ENCODE measurements around the gene MTCH2.

MTCH2 gene

GRCh38 chr11:47589118-47589517, 53.2 kb downstream of the MTCH2 start:
- no peak for DNase-seq

DNA sequence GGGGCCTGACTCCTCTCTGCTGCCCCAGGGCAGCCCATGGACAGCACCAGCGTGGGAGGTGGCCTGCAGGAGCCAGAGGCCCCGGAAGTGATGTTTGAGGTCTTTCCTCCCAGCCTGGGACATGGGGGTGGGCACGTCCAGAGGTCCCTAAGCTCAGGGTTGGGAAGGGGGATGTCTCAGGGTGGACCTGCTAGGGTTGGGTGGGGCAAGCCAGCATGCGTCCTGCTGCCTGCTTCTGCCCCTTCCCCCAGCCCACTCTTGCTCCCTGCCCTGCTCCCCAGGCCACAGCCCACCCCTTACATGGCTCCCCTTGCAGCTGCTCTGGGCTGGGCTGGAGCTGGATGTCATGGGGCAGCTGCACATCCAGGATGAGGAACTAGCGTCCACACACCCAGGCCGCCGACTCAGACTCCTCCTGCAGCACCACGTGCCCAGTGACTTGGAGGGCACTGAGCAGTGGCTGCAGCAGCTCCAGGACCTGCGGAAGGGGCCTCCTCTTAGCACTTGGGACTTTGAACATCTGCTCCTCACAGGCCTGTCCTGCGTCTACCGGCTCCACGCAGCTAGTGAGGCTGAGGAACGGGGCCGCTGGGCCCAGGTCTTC, 54.5 kb downstream of the MTCH2 start:
- no peak for DNase-seq

DNA sequence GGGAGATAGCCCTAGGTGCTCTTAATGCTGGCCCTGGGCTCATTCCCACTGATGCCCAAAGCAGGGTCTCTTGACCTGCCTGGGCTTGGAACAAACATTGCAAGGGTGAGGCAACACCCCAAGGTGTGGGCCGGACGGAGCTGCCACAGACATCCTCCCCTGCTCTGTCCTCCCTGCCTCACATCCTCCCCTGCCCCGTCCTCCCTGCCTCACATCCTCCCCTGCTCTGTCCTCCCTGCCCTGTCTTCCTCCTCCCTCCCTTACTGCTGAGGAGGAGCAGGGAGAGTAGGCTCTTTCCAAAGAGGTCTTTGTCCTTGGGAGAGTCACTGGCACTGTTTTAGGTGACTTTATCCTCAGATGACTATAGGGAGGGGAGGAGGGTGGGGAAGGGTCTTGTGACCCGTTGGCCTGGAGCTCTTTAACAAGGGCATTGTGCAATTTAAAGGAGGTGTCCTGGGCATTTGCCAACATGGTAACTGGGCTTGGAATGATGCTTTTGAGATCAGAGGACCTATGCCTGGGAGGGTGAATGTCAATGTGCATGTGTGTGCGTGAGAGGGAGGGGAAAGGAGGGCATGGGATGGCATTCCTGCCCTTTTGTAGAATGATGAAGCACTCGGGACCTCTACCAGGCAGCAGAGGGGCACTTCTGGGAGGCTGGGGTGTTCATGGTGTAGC, 55.2 kb downstream of the MTCH2 start:
- no peak for DNase-seq

GRCh38 chr11:47586098-47586855, 56.1 kb downstream of the MTCH2 start, which contains the start of gene FAM180B:
FAM180B (plus strand) TSS chr11:47586678; CDS start chr11:47586769, 91 bp downstream.
- DNase-seq = no peak

- no peak for DNase-seq
Observed at GRCh38 chr11:47583844-47584243, 58.5 kb downstream of the MTCH2 start.

- peak; percentile 48 for DNase-seq
Observed at GRCh38 chr11:47578524-47579494, 63.5 kb downstream of the MTCH2 start, which contains the start of the genes KBTBD4 and NDUFS3. KBTBD4 (minus strand) TSS chr11:47578970; CDS start chr11:47578951, 19 bp downstream. NDUFS3 (plus strand) TSS chr11:47579074; CDS start chr11:47579092, 18 bp downstream.

- DNase-seq = no peak
Observed at GRCh38 chr11:47577460-47578041, 64.8 kb downstream of the MTCH2 start.

- DNase-seq = no peak
Observed at GRCh38 chr11:47573321-47573720, 69.0 kb downstream of the MTCH2 start.

DNA sequence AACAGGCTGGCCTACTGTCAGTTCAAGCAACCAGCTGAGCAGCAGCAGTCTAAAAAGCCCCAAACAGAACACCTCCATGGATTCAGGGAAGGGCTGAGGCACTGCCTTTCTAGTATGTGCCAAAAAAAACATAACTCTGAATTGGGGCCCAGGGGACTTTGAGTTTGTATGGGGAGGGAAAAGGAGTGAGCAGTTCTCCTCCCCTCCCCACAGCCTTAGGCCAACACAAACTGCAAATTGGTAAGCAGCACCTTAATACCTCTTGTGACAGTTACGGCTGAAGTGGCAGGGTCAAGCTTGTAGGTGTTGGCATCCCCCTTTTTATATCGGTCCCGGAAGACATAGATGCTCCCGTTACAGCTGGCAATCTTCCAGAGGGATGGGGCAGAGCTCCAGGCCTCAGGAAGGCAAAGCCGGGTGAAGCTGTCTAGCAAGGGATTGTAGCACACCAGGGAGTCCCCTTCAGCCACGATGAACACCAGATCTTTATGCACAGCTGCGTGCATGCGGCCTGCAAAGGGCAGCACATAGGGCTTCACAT, 69.6 kb downstream of the MTCH2 start:
- DNase-seq = no peak

DNA sequence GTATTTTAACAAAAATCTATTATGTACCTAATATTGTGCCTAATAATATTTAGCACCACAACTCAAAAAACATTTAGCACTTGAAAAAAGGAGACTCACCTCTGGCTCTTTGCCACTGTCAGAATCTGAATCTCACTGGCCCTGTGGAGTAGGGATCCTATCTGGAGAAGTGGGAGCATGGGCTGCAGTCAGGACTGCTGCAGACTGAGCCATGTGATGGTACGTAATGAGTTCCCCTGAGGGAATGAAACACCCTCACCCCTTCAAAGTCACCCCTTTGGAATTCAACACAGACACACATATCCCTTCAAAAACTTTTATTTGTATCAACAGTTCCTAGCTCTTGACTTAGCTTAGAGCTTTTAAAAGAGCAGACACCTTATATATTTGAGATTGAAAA, 70.5 kb downstream of the MTCH2 start:
- DNase-seq = no peak

DNA sequence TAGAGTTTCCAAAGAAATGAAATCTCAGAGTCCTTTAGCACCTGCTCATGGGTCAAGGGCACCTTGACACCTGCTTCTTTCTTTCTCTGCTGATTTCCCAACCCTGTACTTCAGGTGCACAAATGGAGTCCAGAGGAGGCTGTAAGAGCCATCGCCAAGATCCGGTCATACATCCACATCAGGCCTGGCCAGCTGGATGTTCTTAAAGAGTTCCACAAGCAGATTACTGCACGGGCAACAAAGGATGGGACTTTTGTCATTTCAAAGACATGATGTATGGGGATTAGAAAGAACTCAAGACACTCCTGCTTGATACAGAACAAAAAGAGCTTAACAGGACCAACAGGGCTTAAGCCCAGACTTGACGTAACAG, 71.0 kb downstream of the MTCH2 start:
- DNase-seq = no peak

DNA sequence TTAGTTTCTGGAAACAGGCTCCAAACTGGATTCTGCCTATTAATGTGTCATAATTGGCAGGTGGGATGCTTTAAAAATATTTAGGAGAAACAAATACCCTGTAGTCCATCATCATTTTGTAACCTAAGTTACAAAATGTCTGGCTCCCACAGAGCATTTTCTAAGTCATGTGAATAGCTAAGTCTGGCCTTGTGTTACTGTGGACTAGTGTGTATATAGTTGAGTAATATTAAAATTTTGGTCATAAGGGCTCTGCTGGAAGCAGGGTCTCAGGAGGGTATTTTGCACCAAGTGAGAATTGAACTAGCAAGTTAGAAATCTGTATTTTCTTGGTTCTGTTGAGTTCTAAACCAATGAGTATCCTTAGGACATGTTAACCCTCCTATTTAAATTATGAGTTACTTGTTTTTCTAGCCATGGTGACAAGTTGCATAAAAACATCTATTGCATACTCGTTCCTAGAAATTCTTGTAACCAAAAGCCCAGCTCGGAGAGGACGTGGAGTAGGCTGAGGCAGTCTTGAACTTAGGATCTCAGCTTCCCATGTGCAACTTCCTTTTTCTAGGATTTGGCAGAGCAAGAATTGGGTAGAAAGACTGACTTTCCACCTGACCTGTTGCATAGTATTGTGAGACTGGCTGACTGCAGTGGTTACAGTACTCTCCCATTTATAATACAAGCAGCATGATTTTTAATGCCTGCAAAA, 71.6 kb downstream of the MTCH2 start:
- DNase-seq = no peak

GRCh38 chr11:47569646-47570045, 72.7 kb downstream of the MTCH2 start:
- no peak for DNase-seq

Measured in NCI-H510A (cell line).